Bone marrow (tissue), 2 donors: ENCODE measurements around the gene TIRAP.
A peak's percentile ranks its signal among the peaks of the same experiment; 100 is the strongest.
"Not testable (repeated sequence)": the region's sequence is repeated elsewhere in the genome, so short reads cannot be mapped to it uniquely, and the experiment has no call there.

Source experiments
- DNase-seq, 2 donors: peaks; one replicate each; lab custom pipeline; 2025; lab: John Stamatoyannopoulos, UW

TIRAP gene

GRCh38 chr11:126282736-126283591 is at the start of gene TIRAP:
Gene TIRAP (plus strand): TSS chr11:126283093. CDS start chr11:126290895, 7,802 bp downstream.
- DNase-seq, result peak; percentile 37 to 62

GRCh38 chr11:126233391-126233790 is 49.5 kb upstream of the TIRAP start:
- no peak for DNase-seq

- DNase-seq, result no peak
Observed at GRCh38 chr11:126246636-126247035, 36.3 kb upstream of the TIRAP start.

GRCh38 chr11:126253265-126253664 is 29.6 kb upstream of the TIRAP start:
- DNase-seq, result no peak

GRCh38 chr11:126254819-126255218 is 28.1 kb upstream of the TIRAP start:
- DNase-seq, result no peak

- DNase-seq, result not testable (repeated sequence)
Observed at GRCh38 chr11:126255507-126255906, 27.4 kb upstream of the TIRAP start.

- DNase-seq, result no peak
Observed at GRCh38 chr11:126256216-126256615, 26.7 kb upstream of the TIRAP start.

- no peak for DNase-seq
Observed at GRCh38 chr11:126257144-126257543, 25.7 kb upstream of the TIRAP start.

- no peak for DNase-seq
Observed at GRCh38 chr11:126257764-126258163, 25.1 kb upstream of the TIRAP start.

GRCh38 chr11:126262216-126262615 is 20.7 kb upstream of the TIRAP start:
- DNase-seq, result no peak

- DNase-seq, result no peak
Observed at GRCh38 chr11:126263489-126263888, 19.4 kb upstream of the TIRAP start.

GRCh38 chr11:126265811-126266210 is 17.1 kb upstream of the TIRAP start:
- DNase-seq, result no peak

GRCh38 chr11:126267650-126268049 is 15.2 kb upstream of the TIRAP start:
- no peak for DNase-seq

GRCh38 chr11:126268361-126268707 is 14.6 kb upstream of the TIRAP start:
- DNase-seq, result no peak

- DNase-seq, result peak; percentile 95 to 98
Observed at GRCh38 chr11:126268708-126269579, 13.9 kb upstream of the TIRAP start, which contains the start of the genes FOXRED1 and SRPRA. Gene FOXRED1 (plus strand): TSS chr11:126269154. CDS start chr11:126269207, 53 bp downstream. Gene SRPRA (minus strand): TSS chr11:126268895. CDS start chr11:126268804, 91 bp downstream.

GRCh38 chr11:126277322-126277721 is 5.6 kb upstream of the TIRAP start:
- DNase-seq, result no peak

GRCh38 chr11:126277780-126278179 is 5.1 kb upstream of the TIRAP start:
- DNase-seq, result no peak

GRCh38 chr11:126279191-126279590 is 3.7 kb upstream of the TIRAP start:
- DNase-seq, result no peak

GRCh38 chr11:126280595-126280994 is 2.3 kb upstream of the TIRAP start:
- DNase-seq, result no peak

- no peak for DNase-seq
Observed at GRCh38 chr11:126281245-126281644, 1.6 kb upstream of the TIRAP start.

- DNase-seq, result no peak
Observed at GRCh38 chr11:126281666-126282175, 1.2 kb upstream of the TIRAP start.

- DNase-seq, result no peak
Observed at GRCh38 chr11:126282361-126282735, 545 bp upstream of the TIRAP start.

GRCh38 chr11:126284829-126285228 is 1.9 kb downstream of the TIRAP start:
- peak; percentile 57 to 68 for DNase-seq
